GM23338 (cell line): ENCODE results near the gene DOCK2. TPM values are rescaled to one million over a fixed set of nuclear protein-coding genes. Genes with fewer than 3 reads are reported as not detected.

Experiments
- ATAC-seq: fragments of 200-7000 bp; cut with Tn5 transposase; 3 replicates; pipeline ENCODE4 v1.9.1; 2020
- DNase-seq: peaks from one replicate; pipeline ENCODE4 v3.0.0-alpha.2; 2015; ENCODE audit warnings: low spot score
- H2AFZ ChIP-seq: fragments of 200-600 bp; sonication (generic); 2 replicates; pipeline ENCODE4 v1.8.0; 2016; ENCODE audit warnings: antibody characterized with exemption, mild to moderate bottlenecking, moderate library complexity
- H3F3A ChIP-seq: fragments of 200-600 bp; sonication (generic); replicated peaks from 2 replicates; pipeline ENCODE4 v1.8.0; 2017; ENCODE audit warnings: antibody characterized with exemption, mixed run types, low read depth
- H3K27ac ChIP-seq: fragments of 200-600 bp; sonication (generic); 2 replicates; pipeline ENCODE4 v1.6.1; 2016; ENCODE audit warnings: low read depth
- H3K27me3 ChIP-seq: fragments of 200-600 bp; sonication (generic); 2 replicates; pipeline ENCODE4 v1.8.0; 2016; ENCODE audit warnings: mild to moderate bottlenecking, mixed run types, moderate library complexity; ENCODE audit not compliant: insufficient read depth
- H3K36me3 ChIP-seq: fragments of 200-600 bp; sonication (generic); 2 replicates; pipeline ENCODE4 v1.8.0; 2016; ENCODE audit warnings: mild to moderate bottlenecking; ENCODE audit not compliant: insufficient read depth
- H3K4me1 ChIP-seq: fragments of 200-600 bp; sonication (generic); 2 replicates; pipeline ENCODE4 v1.8.0; 2016; ENCODE audit warnings: mild to moderate bottlenecking, moderate library complexity; ENCODE audit not compliant: insufficient read depth
- H3K4me2 ChIP-seq: fragments of 200-600 bp; sonication (generic); 2 replicates; pipeline ENCODE4 v1.7.1; 2017; ENCODE audit warnings: mixed run types
- H3K4me3 ChIP-seq: fragments of 200-600 bp; sonication (generic); 2 replicates; pipeline ENCODE4 v1.6.1; 2016; ENCODE audit warnings: mixed run types
- H3K79me2 ChIP-seq: fragments of 200-600 bp; sonication (generic); replicated peaks from 2 replicates; pipeline ENCODE4 v1.8.0; 2017; ENCODE audit warnings: mild to moderate bottlenecking; ENCODE audit not compliant: insufficient read depth
- H3K9me2 ChIP-seq: fragments of 200-600 bp; sonication (generic); 2 replicates; pipeline ENCODE4 v1.8.0; 2017; ENCODE audit not compliant: insufficient read depth
- H4K20me1 ChIP-seq: fragments of 200-600 bp; sonication (generic); replicated peaks from 2 replicates; pipeline ENCODE4 v1.8.0; 2017; ENCODE audit warnings: mild to moderate bottlenecking; ENCODE audit not compliant: insufficient read depth
- H3K27ac Mint-ChIP-seq: 2 replicates; pipeline ENCODE4 v1.8.0; 2020; ENCODE audit warnings: inconsistent platforms, mild to moderate bottlenecking, moderate library complexity, mixed read lengths
- H3K27me3 Mint-ChIP-seq: 3 replicates; pipeline ENCODE4 v1.8.0; 2022; ENCODE audit warnings: low read depth, mild to moderate bottlenecking, moderate library complexity, mixed read lengths, inconsistent platforms; ENCODE audit not compliant: insufficient read depth, poor library complexity
- H3K36me3 Mint-ChIP-seq: 3 replicates; pipeline ENCODE4 v1.8.0; 2021; ENCODE audit warnings: low read depth, mild to moderate bottlenecking, inconsistent platforms, moderate library complexity, mixed read lengths
- H3K4me1 Mint-ChIP-seq: 3 replicates; pipeline ENCODE4 v1.8.0; 2020; ENCODE audit warnings: mild to moderate bottlenecking, inconsistent platforms, mixed read lengths
- H3K4me3 Mint-ChIP-seq: 3 replicates; pipeline ENCODE4 v1.8.0; 2021; ENCODE audit warnings: moderate library complexity, mild to moderate bottlenecking, inconsistent platforms, mixed read lengths
- H3K9me3 Mint-ChIP-seq: 3 replicates; pipeline ENCODE4 v1.8.0; 2020; ENCODE audit warnings: moderate library complexity, mild to moderate bottlenecking, inconsistent platforms, mixed read lengths
- CREB1 ChIP-seq: fragments of 250-450 bp; sonication (Bioruptor Pico); IDR thresholded peaks from 2 replicates; pipeline ENCODE4 v1.5.0; 2020; ENCODE audit warnings: low read depth, mild to moderate bottlenecking, moderate library complexity
- EZH2phosphoT487 ChIP-seq: fragments of 200-600 bp; sonication (generic); IDR thresholded peaks from one replicate; pipeline ENCODE4 v1.8.1; 2018; ENCODE audit warnings: antibody characterized with exemption; ENCODE audit not compliant: unreplicated experiment
- JUNB ChIP-seq: IDR thresholded peaks from one replicate; pipeline ENCODE4 v1.6.1; 2016; ENCODE audit warnings: antibody characterized with exemption; ENCODE audit not compliant: unreplicated experiment
- NANOG ChIP-seq: IDR thresholded peaks from 2 replicates; pipeline ENCODE4 v1.6.1; 2016; ENCODE audit warnings: antibody characterized with exemption, borderline replicate concordance
- POLR2AphosphoS5 ChIP-seq: IDR thresholded peaks from 2 replicates; pipeline ENCODE4 v1.6.1; 2016; ENCODE audit warnings: antibody characterized with exemption, low read depth
- ZNF114 ChIP-seq: fragments of 250-450 bp; sonication (Bioruptor Pico); IDR thresholded peaks from 2 replicates; pipeline ENCODE4 v1.5.0; 2020; ENCODE audit warnings: mild to moderate bottlenecking, moderate library complexity
- polyA plus RNA-seq: library from polyadenylated mRNA; unstranded; fragments of >200 nt; fragmentation: Nextera tagmentation; extraction: Ambion mirVana; gene quantifications from 2 replicates; pipeline ENCODE4 v1.2.1, GENCODE V29; 2016
- total RNA-seq: library from RNA; depleted of rRNA; stranded (reverse); fragments of >200 nt; shearing (Covaris generic); gene quantifications from 2 replicates; pipeline ENCODE4 v1.2.3, GENCODE V29; 2014
- TF ChIP-seq, protein P1 (sequence below): IDR thresholded peaks from 2 replicates; pipeline ENCODE4 v1.6.1; 2016; ENCODE audit warnings: antibody characterized with exemption
- TF ChIP-seq, protein P2 (sequence below): fragments of 250-450 bp; sonication (Bioruptor Pico); IDR thresholded peaks from 2 replicates; pipeline ENCODE4 v1.5.0; 2020; ENCODE audit warnings: mild to moderate bottlenecking, moderate library complexity
- TF ChIP-seq, protein P3 (sequence below): IDR thresholded peaks from one replicate; pipeline ENCODE4 v1.6.1; 2018; ENCODE audit warnings: antibody characterized with exemption; ENCODE audit not compliant: unreplicated experiment

Gene DOCK2
- total and polyA plus RNA-seq, 2 experiments from 2014 or later = 3.7 to 9.4 TPM

DNA sequence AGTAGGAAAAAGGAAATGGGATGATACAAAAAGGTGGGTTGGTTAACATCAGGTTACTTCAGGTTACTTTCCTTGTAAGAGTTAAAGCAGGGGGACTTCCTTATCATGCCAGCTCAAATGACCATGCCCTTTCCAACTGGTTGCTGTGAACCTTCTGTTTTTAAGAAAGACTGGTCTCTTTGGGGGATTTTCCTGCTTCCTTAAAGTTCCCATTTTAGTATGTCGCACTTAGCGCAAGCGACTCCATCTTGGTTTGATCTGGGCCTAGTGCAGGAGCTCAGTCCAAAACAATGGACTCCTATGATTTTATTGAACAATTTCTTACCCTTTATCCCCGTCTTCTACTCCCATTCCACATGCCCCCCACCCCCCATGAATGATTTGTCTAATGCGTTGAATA lies 173.4 kb downstream of the DOCK2 start:
- no peaks in the 10 kb centered on the region for H3K79me2 ChIP-seq
- DNase-seq (no peak), ATAC-seq (no peak)
- H3K4me1 ChIP-seq = peaks cover 52% of the 10 kb centered on the region
- H3K36me3 Mint-ChIP-seq = peaks cover 4% of the 10 kb centered on the region; the same call in 2 of the 3 replicates
- peaks cover 52% of the 10 kb centered on the region for H3K4me1 Mint-ChIP-seq
- H3K27ac ChIP-seq = no peak overlapping the region
- peaks cover 9% of the 10 kb centered on the region for H3K27me3 Mint-ChIP-seq
- no peak overlapping the region for H3K4me3 Mint-ChIP-seq
- H3F3A ChIP-seq = no peaks in the 10 kb centered on the region
- H3K4me3 ChIP-seq = no peak overlapping the region
- H3K36me3 ChIP-seq = no peaks in the 10 kb centered on the region
- no peak overlapping the region for H3K27ac Mint-ChIP-seq
- H3K9me3 Mint-ChIP-seq = peaks cover 8% of the 10 kb centered on the region; the same call in 2 of the 3 replicates
- TF ChIP-seq NANOG (no peak), ZNF114 (CRISPR knock-in tag) (no peak), JUNB (no peak), EZH2phosphoT487 (no peak), POLR2AphosphoS5 (no peak), CREB1 (CRISPR knock-in tag) (no peak)
- TF ChIP-seq, protein P1, sequence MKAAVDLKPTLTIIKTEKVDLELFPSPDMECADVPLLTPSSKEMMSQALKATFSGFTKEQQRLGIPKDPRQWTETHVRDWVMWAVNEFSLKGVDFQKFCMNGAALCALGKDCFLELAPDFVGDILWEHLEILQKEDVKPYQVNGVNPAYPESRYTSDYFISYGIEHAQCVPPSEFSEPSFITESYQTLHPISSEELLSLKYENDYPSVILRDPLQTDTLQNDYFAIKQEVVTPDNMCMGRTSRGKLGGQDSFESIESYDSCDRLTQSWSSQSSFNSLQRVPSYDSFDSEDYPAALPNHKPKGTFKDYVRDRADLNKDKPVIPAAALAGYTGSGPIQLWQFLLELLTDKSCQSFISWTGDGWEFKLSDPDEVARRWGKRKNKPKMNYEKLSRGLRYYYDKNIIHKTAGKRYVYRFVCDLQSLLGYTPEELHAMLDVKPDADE = no peak
- TF ChIP-seq, protein P2, sequence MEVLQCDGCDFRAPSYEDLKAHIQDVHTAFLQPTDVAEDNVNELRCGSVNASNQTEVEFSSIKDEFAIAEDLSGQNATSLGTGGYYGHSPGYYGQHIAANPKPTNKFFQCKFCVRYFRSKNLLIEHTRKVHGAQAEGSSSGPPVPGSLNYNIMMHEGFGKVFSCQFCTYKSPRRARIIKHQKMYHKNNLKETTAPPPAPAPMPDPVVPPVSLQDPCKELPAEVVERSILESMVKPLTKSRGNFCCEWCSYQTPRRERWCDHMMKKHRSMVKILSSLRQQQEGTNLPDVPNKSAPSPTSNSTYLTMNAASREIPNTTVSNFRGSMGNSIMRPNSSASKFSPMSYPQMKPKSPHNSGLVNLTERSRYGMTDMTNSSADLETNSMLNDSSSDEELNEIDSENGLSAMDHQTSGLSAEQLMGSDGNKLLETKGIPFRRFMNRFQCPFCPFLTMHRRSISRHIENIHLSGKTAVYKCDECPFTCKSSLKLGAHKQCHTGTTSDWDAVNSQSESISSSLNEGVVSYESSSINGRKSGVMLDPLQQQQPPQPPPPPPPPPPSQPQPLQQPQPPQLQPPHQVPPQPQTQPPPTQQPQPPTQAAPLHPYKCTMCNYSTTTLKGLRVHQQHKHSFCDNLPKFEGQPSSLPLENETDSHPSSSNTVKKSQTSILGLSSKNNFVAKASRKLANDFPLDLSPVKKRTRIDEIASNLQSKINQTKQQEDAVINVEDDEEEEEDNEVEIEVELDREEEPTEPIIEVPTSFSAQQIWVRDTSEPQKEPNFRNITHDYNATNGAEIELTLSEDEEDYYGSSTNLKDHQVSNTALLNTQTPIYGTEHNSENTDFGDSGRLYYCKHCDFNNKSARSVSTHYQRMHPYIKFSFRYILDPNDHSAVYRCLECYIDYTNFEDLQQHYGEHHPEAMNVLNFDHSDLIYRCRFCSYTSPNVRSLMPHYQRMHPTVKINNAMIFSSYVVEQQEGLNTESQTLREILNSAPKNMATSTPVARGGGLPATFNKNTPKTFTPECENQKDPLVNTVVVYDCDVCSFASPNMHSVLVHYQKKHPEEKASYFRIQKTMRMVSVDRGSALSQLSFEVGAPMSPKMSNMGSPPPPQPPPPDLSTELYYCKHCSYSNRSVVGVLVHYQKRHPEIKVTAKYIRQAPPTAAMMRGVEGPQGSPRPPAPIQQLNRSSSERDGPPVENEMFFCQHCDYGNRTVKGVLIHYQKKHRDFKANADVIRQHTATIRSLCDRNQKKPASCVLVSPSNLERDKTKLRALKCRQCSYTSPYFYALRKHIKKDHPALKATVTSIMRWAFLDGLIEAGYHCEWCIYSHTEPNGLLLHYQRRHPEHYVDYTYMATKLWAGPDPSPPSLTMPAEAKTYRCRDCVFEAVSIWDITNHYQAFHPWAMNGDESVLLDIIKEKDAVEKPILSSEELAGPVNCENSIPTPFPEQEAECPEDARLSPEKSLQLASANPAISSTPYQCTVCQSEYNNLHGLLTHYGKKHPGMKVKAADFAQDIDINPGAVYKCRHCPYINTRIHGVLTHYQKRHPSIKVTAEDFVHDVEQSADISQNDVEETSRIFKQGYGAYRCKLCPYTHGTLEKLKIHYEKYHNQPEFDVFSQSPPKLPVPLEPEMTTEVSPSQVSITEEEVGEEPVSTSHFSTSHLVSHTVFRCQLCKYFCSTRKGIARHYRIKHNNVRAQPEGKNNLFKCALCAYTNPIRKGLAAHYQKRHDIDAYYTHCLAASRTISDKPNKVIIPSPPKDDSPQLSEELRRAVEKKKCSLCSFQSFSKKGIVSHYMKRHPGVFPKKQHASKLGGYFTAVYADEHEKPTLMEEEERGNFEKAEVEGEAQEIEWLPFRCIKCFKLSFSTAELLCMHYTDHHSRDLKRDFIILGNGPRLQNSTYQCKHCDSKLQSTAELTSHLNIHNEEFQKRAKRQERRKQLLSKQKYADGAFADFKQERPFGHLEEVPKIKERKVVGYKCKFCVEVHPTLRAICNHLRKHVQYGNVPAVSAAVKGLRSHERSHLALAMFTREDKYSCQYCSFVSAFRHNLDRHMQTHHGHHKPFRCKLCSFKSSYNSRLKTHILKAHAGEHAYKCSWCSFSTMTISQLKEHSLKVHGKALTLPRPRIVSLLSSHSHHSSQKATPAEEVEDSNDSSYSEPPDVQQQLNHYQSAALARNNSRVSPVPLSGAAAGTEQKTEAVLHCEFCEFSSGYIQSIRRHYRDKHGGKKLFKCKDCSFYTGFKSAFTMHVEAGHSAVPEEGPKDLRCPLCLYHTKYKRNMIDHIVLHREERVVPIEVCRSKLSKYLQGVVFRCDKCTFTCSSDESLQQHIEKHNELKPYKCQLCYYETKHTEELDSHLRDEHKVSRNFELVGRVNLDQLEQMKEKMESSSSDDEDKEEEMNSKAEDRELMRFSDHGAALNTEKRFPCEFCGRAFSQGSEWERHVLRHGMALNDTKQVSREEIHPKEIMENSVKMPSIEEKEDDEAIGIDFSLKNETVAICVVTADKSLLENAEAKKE (CRISPR knock-in tag) = no peak
- TF ChIP-seq, protein P3, sequence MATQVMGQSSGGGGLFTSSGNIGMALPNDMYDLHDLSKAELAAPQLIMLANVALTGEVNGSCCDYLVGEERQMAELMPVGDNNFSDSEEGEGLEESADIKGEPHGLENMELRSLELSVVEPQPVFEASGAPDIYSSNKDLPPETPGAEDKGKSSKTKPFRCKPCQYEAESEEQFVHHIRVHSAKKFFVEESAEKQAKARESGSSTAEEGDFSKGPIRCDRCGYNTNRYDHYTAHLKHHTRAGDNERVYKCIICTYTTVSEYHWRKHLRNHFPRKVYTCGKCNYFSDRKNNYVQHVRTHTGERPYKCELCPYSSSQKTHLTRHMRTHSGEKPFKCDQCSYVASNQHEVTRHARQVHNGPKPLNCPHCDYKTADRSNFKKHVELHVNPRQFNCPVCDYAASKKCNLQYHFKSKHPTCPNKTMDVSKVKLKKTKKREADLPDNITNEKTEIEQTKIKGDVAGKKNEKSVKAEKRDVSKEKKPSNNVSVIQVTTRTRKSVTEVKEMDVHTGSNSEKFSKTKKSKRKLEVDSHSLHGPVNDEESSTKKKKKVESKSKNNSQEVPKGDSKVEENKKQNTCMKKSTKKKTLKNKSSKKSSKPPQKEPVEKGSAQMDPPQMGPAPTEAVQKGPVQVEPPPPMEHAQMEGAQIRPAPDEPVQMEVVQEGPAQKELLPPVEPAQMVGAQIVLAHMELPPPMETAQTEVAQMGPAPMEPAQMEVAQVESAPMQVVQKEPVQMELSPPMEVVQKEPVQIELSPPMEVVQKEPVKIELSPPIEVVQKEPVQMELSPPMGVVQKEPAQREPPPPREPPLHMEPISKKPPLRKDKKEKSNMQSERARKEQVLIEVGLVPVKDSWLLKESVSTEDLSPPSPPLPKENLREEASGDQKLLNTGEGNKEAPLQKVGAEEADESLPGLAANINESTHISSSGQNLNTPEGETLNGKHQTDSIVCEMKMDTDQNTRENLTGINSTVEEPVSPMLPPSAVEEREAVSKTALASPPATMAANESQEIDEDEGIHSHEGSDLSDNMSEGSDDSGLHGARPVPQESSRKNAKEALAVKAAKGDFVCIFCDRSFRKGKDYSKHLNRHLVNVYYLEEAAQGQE = no peak
- H3K27me3 ChIP-seq = no peaks in the 10 kb centered on the region
- no peaks in the 10 kb centered on the region for H4K20me1 ChIP-seq
- peak overlapping the region; percentile 69; the same call in 1 of the 2 replicates for H3K4me2 ChIP-seq
- H3K9me2 ChIP-seq = peaks cover 10% of the 10 kb centered on the region; the same call in 1 of the 2 replicates
- H2AFZ ChIP-seq = no peak overlapping the region
